GM12874 (cell line): Measurements from ENCODE around the gene ARVCF.

Experiments
- CTCF ChIP-seq: IDR thresholded peaks from 2 replicates; pipeline ENCODE4 v1.5.1; 2011; ENCODE audit warnings: low read depth, mild to moderate bottlenecking, control low read depth, low read length, moderate library complexity; ENCODE audit not compliant: insufficient read depth

Gene ARVCF

GRCh38 chr22:20003304-20003703, 13.3 kb downstream of the ARVCF start:
- TF ChIP-seq CTCF: no peak

GRCh38 chr22:20002636-20003035, 14.0 kb downstream of the ARVCF start:
- TF ChIP-seq CTCF: no peak

DNA sequence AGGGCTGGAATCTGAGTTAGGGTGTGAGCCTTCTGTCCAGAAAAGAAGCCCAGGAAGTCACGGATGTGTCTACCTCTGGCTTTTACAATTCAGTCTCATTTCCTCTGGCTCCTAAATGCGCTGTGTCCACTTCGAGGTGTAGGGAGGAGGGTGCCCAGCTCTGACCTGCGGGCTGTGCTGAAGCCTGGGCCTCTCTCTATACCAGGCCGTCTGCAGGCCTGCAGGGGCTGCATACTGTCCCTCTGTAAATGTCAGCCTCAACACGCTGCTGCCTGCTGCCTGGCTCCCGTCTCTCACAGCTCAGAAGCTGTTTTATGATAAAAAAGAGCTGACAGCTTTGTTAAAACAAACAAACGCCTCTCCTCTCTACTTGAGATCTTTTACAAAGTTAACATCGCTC, 14.5 kb downstream of the ARVCF start:
- no peak for TF ChIP-seq CTCF

GRCh38 chr22:20001082-20001638, 15.5 kb downstream of the ARVCF start:
- no peak for TF ChIP-seq CTCF

- no peak for TF ChIP-seq CTCF
Observed at GRCh38 chr22:20000246-20001081, 16.2 kb downstream of the ARVCF start.

DNA sequence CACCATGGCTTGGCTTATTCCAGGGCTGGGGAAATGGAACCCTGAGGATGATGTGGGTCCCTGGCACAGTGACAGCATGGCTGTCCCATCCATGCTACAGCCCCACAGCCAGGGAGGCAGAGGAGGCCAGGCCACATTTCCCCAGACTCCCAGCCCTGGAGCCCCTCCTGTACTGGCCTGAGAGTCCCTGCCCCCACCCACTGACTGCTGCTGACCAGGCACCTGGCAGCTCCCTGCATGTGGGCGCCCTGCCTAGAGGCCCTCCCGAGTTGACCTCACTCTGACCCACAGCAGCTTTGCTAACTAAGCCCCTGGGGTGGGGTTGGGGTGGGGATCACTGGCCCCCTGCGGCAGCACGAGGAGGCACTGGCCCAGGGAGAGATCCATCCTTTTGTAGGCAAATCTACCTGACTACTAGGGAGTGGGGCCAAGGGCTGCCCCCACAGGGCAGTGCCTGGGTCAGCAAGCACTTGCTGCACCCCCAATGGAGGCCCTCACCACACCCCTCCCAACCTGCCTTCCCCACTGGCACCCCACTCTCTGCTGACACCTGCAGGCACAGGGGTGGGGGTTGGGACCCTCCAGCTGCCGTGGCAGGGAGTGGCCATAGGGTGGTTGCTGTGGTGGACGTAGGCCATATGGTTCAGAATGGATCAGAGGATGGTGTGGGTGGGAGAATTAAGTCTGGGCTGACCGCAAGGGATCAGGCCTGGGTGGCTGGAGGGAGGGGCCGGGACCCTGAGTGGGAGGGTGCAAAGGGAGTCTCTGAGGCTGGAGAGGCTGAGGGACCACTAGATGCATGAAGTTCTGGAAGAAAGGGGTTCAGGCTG, 17.4 kb downstream of the ARVCF start:
- no peak for TF ChIP-seq CTCF
